Caki2 (cell line): Measurements from ENCODE around the gene AIMP1. TPM values are rescaled to one million over a fixed set of nuclear protein-coding genes. Genes with fewer than 3 reads are reported as not detected.
"Not testable (repeated sequence)": the region's sequence is repeated elsewhere in the genome, so short reads cannot be mapped to it uniquely, and the experiment has no call there.

Experiments
- DNase-seq: peaks from one replicate; pipeline ENCODE4 v3.0.0-alpha.2; 2015; ENCODE audit warnings: low read depth
- in situ Hi-C: cut with HindIII; loops from 2 replicates; pipeline ENCODE4 v1.10.0; 2016; ENCODE audit warnings: low sequenced_read_pairs, low pct_unique_long_range_greater_than_20kb, mixed read lengths
- total RNA-seq: library from RNA; depleted of rRNA; stranded (reverse); fragments of >200 nt; shearing (Covaris generic); gene quantifications from 2 replicates; pipeline ENCODE4 v1.2.3, GENCODE V29; 2014; ENCODE audit warnings: low replicate concordance; rRNA removed

The AIMP1 gene
- total RNA-seq, 1 experiment from 2014 or later: 48.5 TPM

GRCh38 chr4:106371161-106371560 is 54.8 kb downstream of the AIMP1 start:
- DNase-seq: no peak
- in situ Hi-C loops: no loop called here

- DNase-seq: no peak
- in situ Hi-C loops: no loop called here
These were observed 56.7 kb downstream of the AIMP1 start for GRCh38 chr4:106373026-106373425.

- no peak for DNase-seq
- in situ Hi-C loops: no loop called here
These were observed 63.8 kb downstream of the AIMP1 start for GRCh38 chr4:106380179-106380578.

- no peak for DNase-seq
- in situ Hi-C loops: no loop called here
These were observed 68.5 kb downstream of the AIMP1 start for GRCh38 chr4:106384878-106385277.

- DNase-seq: no peak
- in situ Hi-C loops: no loop called here
These were observed 69.6 kb downstream of the AIMP1 start for GRCh38 chr4:106385853-106386393.

- in situ Hi-C loops: no loop called here
These were observed 79.2 kb downstream of the AIMP1 start for GRCh38 chr4:106395582-106395981.

DNA sequence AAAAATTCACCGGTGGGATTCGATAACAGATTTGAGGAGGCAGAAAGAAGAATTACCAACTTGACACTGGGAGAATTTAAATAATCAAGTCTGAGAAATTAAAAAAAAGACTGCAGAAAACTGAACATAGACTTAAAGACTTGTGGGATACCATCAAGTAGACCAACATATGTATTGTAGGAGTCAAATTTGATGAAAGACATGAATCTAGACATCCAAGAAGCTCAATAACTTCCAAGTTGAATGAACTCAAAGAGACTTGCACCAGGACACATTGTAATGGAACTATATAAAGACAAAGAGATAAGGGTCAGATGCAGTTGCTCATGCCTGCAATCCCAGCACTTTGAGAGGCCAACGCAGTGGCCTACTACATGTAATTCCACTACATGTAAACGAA is 82.5 kb downstream of the AIMP1 start:
- in situ Hi-C loops: not testable (repeated sequence)

More at GRCh38 chr4:106395582-106395981, 79.2 kb downstream of the AIMP1 start:
- no peak for DNase-seq

More for the DNA sequence above, 82.5 kb downstream of the AIMP1 start:
- DNase-seq: not testable (repeated sequence)

Other genes starting within 250 kb of the AIMP1 start
- 4.9 and 12.9 TPM in 2 replicates for gene TBCK, start 341 bp upstream of the AIMP1 start, total RNA-seq
- not detected in 2 replicates for gene GIMD1, start 52.2 kb downstream of the AIMP1 start, total RNA-seq